HCT116 (cell line): ENCODE data around the gene PSME3IP1. TPM values are rescaled to one million over a fixed set of nuclear protein-coding genes. Genes with fewer than 3 reads are reported as not detected.

Experiments used
- ATAC-seq: fragments of 200-7000 bp; cut with Tn5 transposase; 2 replicates; pipeline ENCODE4 v1.9.1; 2020; ENCODE audit warnings: mild to moderate bottlenecking, moderate library complexity
- BruUV-seq: library from RNA; stranded (reverse); fragments of 400-500 nt; replicated peaks from 2 replicates; lab custom pipeline; 2021; lab: Mats Ljungman, UMichigan
- CTCF ChIA-PET: fragments of 300-600 bp; sonication (Branson Sonifier 250); formaldehyde crosslinking; loops from one replicate; lab custom pipeline; 2021; ENCODE audit warnings: antibody characterized with exemption; lab: Charles Lee
- POLR2A ChIA-PET: fragments of 300-600, 350-600 bp; sonication (Branson Sonifier 250); formaldehyde crosslinking; loops from one replicate; lab custom pipeline; 2021; ENCODE audit warnings: antibody characterized with exemption; lab: Charles Lee
- RAD21 ChIA-PET, 2 experiments: fragments of 300-600 bp; sonication (Branson Sonifier 250); formaldehyde crosslinking; loops; one replicate each; lab custom pipeline; 2023; ENCODE audit warnings: low total read pairs in 2 of 2; ENCODE audit not compliant: uncharacterized antibody in 2 of 2, unreplicated experiment in 2 of 2, low non-redundant PET in 1 of 2; lab: Charles Lee
- DNase-seq: peaks from one replicate; pipeline ENCODE4 v3.0.0-alpha.2; 2010; ENCODE audit warnings: low read depth, low spot score
- H2AFZ ChIP-seq: fragments of 200-600 bp; shearing (Covaris generic), sonication (generic); 2 replicates; pipeline ENCODE4 v1.6.1; 2017; ENCODE audit warnings: low read depth, mixed run types, mixed read lengths, antibody characterized with exemption, low read length; ENCODE audit not compliant: poor library complexity, severe bottlenecking
- H3K27ac ChIP-seq: 2 replicates; pipeline ENCODE4 v1.5.1; 2012; ENCODE audit warnings: low read depth, low read length
- H3K27me3 ChIP-seq: fragments of 200-600 bp; sonication (generic); 2 replicates; pipeline ENCODE4 v1.6.1; 2016; ENCODE audit warnings: mixed run types, low read length, mixed read lengths; ENCODE audit not compliant: insufficient read depth
- H3K36me3 ChIP-seq, 2 experiments: fragments of 200-500 bp in 1 of 2; fragments of 200-600 bp in 1 of 2; sonication (Bioruptor generic) in 1 of 2; sonication (generic) in 1 of 2; 2 replicates each; pipeline versions ENCODE4 v1.5.1 to v1.6.1; 2014 to 2016; ENCODE audit warnings: low read length in 2 of 2, inconsistent platforms in 1 of 2, mixed read lengths in 1 of 2, mixed run types in 1 of 2; ENCODE audit not compliant: insufficient read depth in 2 of 2, control insufficient read depth in 1 of 2
- H3K4me1 ChIP-seq, 2 experiments: fragments of 200-600 bp in 1 of 2; sonication (generic) in 1 of 2; 2 replicates each; pipeline versions ENCODE4 v1.5.1 to v1.6.1; 2012 to 2017; ENCODE audit warnings: low read length in 2 of 2, inconsistent platforms in 1 of 2, mild to moderate bottlenecking in 1 of 2, mixed read lengths in 1 of 2, mixed run types in 1 of 2, moderate library complexity in 1 of 2; ENCODE audit not compliant: insufficient read depth in 2 of 2, control insufficient read depth in 1 of 2
- H3K4me2 ChIP-seq: fragments of 200-600 bp; sonication (generic); 2 replicates; pipeline ENCODE4 v1.6.1; 2017; ENCODE audit warnings: mixed run types, low read length, mixed read lengths
- H3K4me3 ChIP-seq, 2 experiments: fragments of 200-600 bp in 1 of 2; sonication (generic) in 1 of 2; replicated peaks in 1 of 2; 2 replicates each; pipeline ENCODE4 v1.5.1; 2011 to 2016; ENCODE audit warnings: low read length in 2 of 2, control low read depth in 1 of 2, low read depth in 1 of 2, mild to moderate bottlenecking in 1 of 2, mixed read lengths in 1 of 2, mixed run types in 1 of 2
- H3K79me2 ChIP-seq: fragments of 200-600 bp; sonication (generic); 2 replicates; pipeline ENCODE4 v1.6.1; 2017; ENCODE audit warnings: mild to moderate bottlenecking, mixed run types, low read length, moderate library complexity, mixed read lengths; ENCODE audit not compliant: insufficient read depth
- H3K9ac ChIP-seq: fragments of 200-600 bp; sonication (generic); 2 replicates; pipeline ENCODE4 v1.6.1; 2016; ENCODE audit warnings: low read length, mixed read lengths
- H3K9me2 ChIP-seq: fragments of 200-600 bp; sonication (generic), shearing (Covaris generic); 2 replicates; pipeline ENCODE4 v1.6.1; 2017; ENCODE audit warnings: mixed run types, mild to moderate bottlenecking, moderate library complexity; ENCODE audit not compliant: insufficient read depth
- H3K9me3 ChIP-seq, 2 experiments: fragments of 200-500 bp in 1 of 2; fragments of 200-600 bp in 1 of 2; sonication (Bioruptor generic) in 1 of 2; sonication (generic) in 1 of 2; 2 replicates each; pipeline ENCODE4 v1.6.1; 2014 to 2017; ENCODE audit warnings: low read length in 2 of 2, mixed read lengths in 2 of 2, inconsistent platforms in 1 of 2, low read depth in 1 of 2, mild to moderate bottlenecking in 1 of 2, mixed run types in 1 of 2, moderate library complexity in 1 of 2; ENCODE audit not compliant: control insufficient read depth in 1 of 2, insufficient read depth in 1 of 2
- H4K20me1 ChIP-seq: fragments of 200-600 bp; sonication (generic), shearing (Covaris generic); 2 replicates; pipeline ENCODE4 v1.6.1; 2017; ENCODE audit warnings: mixed run types, mild to moderate bottlenecking, moderate library complexity; ENCODE audit not compliant: insufficient read depth
- CBX3 ChIP-seq: IDR thresholded peaks from 2 replicates; pipeline ENCODE4 v1.6.1; 2012; ENCODE audit warnings: low read depth
- CEBPB ChIP-seq: IDR thresholded peaks from 2 replicates; pipeline ENCODE4 v1.6.1; 2012; ENCODE audit warnings: low read depth
- EGR1 ChIP-seq: IDR thresholded peaks from 2 replicates; pipeline ENCODE4 v1.6.1; 2012; ENCODE audit warnings: low read depth
- ELF1 ChIP-seq: IDR thresholded peaks from 2 replicates; pipeline ENCODE4 v1.6.1; 2012; ENCODE audit warnings: low read depth, borderline replicate concordance
- EZH2 ChIP-seq: fragments of 200-600 bp; sonication (generic); IDR thresholded peaks from 2 replicates; pipeline ENCODE4 v1.6.1; 2017; ENCODE audit warnings: antibody characterized with exemption, mixed run types
- EZH2phosphoT487 ChIP-seq: fragments of 200-600 bp; IDR thresholded peaks from 2 replicates; pipeline ENCODE4 v1.6.1; 2018; ENCODE audit warnings: antibody characterized with exemption, borderline replicate concordance
- JUND ChIP-seq: IDR thresholded peaks from 2 replicates; pipeline ENCODE4 v1.6.1; 2012
- POLR2A ChIP-seq: IDR thresholded peaks from 2 replicates; pipeline ENCODE4 v1.7.0; 2011; ENCODE audit warnings: borderline replicate concordance; ENCODE audit not compliant: insufficient read depth, insufficient read length; ENCODE audit errors: extremely low read depth
- POLR2AphosphoS5 ChIP-seq: IDR thresholded peaks from 2 replicates; pipeline ENCODE4 v1.6.1; 2011; ENCODE audit warnings: mild to moderate bottlenecking, low read depth, low read length, moderate library complexity
- SP1 ChIP-seq: IDR thresholded peaks from 2 replicates; pipeline ENCODE4 v1.6.1; 2012; ENCODE audit warnings: low read depth
- TCF7L2 ChIP-seq: IDR thresholded peaks from 2 replicates; pipeline ENCODE4 v1.7.0; 2011; ENCODE audit warnings: borderline replicate concordance, inconsistent platforms; ENCODE audit not compliant: insufficient read depth, insufficient read length; ENCODE audit errors: extremely low read depth
- YY1 ChIP-seq: IDR thresholded peaks from 2 replicates; pipeline ENCODE4 v1.6.1; 2011; ENCODE audit warnings: low read length, low read depth, moderate library complexity, mild to moderate bottlenecking; ENCODE audit not compliant: insufficient replicate concordance; ENCODE audit errors: extremely low read depth
- ZFX ChIP-seq: fragments of 450-650 bp; IDR thresholded peaks from 2 replicates; pipeline ENCODE4 v1.6.1; 2017
- ZNF274 ChIP-seq: fragments of 200-500 bp; sonication (Bioruptor generic); IDR thresholded peaks from 2 replicates; pipeline ENCODE4 v1.6.1; 2014; ENCODE audit warnings: mild to moderate bottlenecking, low read depth, low read length, inconsistent platforms
- intact Hi-C: fragments of 100-400 bp; cut with micrococcal nuclease; formaldehyde crosslinking; loops from 2 replicates; pipeline ENCODE4 v1.10.0; 2022
- total RNA-seq: library from RNA; stranded (reverse); gene quantifications from one replicate; pipeline ENCODE4 v1.2.1, GENCODE V29; 2021; ENCODE audit not compliant: unreplicated experiment
- TF ChIP-seq, protein P1 (sequence below): IDR thresholded peaks from 2 replicates; pipeline ENCODE4 v1.6.1; 2012; ENCODE audit warnings: low read depth
- TF ChIP-seq, protein P2 (sequence below): IDR thresholded peaks from 2 replicates; pipeline ENCODE4 v1.6.1; 2011; ENCODE audit warnings: mild to moderate bottlenecking, low read length, moderate library complexity; ENCODE audit not compliant: insufficient replicate concordance; ENCODE audit errors: extremely low read depth
- TF ChIP-seq, protein P3 (sequence below): IDR thresholded peaks from 2 replicates; pipeline ENCODE4 v1.6.1; 2012

PSME3IP1 gene
- total RNA-seq, 1 experiment from 2014 or later: 88.5 TPM

DNA sequence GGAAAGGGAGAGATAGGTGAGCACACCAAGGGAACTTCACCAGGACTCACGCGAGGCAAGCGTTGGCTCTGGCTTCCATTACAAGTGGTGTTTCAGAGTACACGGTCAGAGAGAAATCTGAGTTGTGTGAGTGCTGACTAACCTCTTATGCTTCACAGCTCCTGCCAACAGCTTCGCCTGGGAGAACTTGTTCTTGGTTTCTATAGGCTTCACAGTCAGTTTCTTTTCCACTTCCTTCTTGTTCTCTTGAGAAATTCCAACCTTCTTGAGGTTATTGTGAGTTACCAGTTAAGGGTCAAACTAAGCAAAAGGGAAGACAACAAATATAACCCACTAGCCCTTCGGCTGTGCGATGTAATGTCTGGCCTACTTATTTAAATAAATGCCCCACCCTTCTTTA lies 18.9 kb downstream of the PSME3IP1 start:
- Histone ChIP-seq H3K9ac (no peak overlapping the region), H3K9me2 (no peaks in the 10 kb centered on the region), H4K20me1 (no peaks in the 10 kb centered on the region), H3K9me3 (no peaks in the 10 kb centered on the region), H3K36me3 (peaks cover 38 to 53% of the 10 kb centered on the region in 2 experiments), H3K27me3 (no peaks in the 10 kb centered on the region), H3K79me2 (no peaks in the 10 kb centered on the region), H3K4me3 (no peak overlapping the region), H3K27ac (no peak overlapping the region), H2AFZ (no peak overlapping the region), H3K4me2 (no peak overlapping the region), H3K4me1 (no peaks in the 10 kb centered on the region)
- BruUV-seq: no TSS peak
- ATAC-seq (no peak), DNase-seq (no peak)
- intact Hi-C loops: no loop called here
- ChIA-PET CTCF (interaction anchor here (1.0 kb wide), 1 partner anchor 465 kb away, joined by 3 read pairs; no protein-coding TSS in a partner anchor), RAD21 (no interaction called here), POLR2A (no interaction called here)
- TF ChIP-seq TCF7L2 (no peak), ELF1 (no peak), CBX3 (no peak), ZFX (no peak), YY1 (no peak), EZH2phosphoT487 (no peak), POLR2AphosphoS5 (no peak), JUND (no peak), POLR2A (no peak), ZNF274 (no peak), EZH2 (no peak), SP1 (no peak), CEBPB (no peak), EGR1 (no peak)
- TF ChIP-seq, protein P1, sequence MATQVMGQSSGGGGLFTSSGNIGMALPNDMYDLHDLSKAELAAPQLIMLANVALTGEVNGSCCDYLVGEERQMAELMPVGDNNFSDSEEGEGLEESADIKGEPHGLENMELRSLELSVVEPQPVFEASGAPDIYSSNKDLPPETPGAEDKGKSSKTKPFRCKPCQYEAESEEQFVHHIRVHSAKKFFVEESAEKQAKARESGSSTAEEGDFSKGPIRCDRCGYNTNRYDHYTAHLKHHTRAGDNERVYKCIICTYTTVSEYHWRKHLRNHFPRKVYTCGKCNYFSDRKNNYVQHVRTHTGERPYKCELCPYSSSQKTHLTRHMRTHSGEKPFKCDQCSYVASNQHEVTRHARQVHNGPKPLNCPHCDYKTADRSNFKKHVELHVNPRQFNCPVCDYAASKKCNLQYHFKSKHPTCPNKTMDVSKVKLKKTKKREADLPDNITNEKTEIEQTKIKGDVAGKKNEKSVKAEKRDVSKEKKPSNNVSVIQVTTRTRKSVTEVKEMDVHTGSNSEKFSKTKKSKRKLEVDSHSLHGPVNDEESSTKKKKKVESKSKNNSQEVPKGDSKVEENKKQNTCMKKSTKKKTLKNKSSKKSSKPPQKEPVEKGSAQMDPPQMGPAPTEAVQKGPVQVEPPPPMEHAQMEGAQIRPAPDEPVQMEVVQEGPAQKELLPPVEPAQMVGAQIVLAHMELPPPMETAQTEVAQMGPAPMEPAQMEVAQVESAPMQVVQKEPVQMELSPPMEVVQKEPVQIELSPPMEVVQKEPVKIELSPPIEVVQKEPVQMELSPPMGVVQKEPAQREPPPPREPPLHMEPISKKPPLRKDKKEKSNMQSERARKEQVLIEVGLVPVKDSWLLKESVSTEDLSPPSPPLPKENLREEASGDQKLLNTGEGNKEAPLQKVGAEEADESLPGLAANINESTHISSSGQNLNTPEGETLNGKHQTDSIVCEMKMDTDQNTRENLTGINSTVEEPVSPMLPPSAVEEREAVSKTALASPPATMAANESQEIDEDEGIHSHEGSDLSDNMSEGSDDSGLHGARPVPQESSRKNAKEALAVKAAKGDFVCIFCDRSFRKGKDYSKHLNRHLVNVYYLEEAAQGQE: no peak
- TF ChIP-seq, protein P2, sequence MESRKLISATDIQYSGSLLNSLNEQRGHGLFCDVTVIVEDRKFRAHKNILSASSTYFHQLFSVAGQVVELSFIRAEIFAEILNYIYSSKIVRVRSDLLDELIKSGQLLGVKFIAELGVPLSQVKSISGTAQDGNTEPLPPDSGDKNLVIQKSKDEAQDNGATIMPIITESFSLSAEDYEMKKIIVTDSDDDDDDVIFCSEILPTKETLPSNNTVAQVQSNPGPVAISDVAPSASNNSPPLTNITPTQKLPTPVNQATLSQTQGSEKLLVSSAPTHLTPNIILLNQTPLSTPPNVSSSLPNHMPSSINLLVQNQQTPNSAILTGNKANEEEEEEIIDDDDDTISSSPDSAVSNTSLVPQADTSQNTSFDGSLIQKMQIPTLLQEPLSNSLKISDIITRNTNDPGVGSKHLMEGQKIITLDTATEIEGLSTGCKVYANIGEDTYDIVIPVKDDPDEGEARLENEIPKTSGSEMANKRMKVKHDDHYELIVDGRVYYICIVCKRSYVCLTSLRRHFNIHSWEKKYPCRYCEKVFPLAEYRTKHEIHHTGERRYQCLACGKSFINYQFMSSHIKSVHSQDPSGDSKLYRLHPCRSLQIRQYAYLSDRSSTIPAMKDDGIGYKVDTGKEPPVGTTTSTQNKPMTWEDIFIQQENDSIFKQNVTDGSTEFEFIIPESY: no peak
- TF ChIP-seq, protein P3, sequence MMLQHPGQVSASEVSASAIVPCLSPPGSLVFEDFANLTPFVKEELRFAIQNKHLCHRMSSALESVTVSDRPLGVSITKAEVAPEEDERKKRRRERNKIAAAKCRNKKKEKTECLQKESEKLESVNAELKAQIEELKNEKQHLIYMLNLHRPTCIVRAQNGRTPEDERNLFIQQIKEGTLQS: no peak
